H1 (cell line): ENCODE data around the gene EWSR1. TPM values are rescaled to one million over a fixed set of nuclear protein-coding genes. Genes with fewer than 3 reads are reported as not detected.

Experiments
- CTCF ChIA-PET: fragments of 300-600 bp; sonication (Branson Sonifier 250); formaldehyde crosslinking; loops from one replicate; lab custom pipeline; 2021; ENCODE audit not compliant: partially characterized antibody; lab: Charles Lee
- POLR2A ChIA-PET: fragments of 300-600 bp; sonication (Branson Sonifier 250); formaldehyde crosslinking; loops from one replicate; lab custom pipeline; 2021; ENCODE audit warnings: inconsistent platforms; ENCODE audit not compliant: partially characterized antibody; lab: Charles Lee
- DNase-seq, 2 experiments: peaks; one replicate each; pipeline versions ENCODE4 v3.0.0 to v3.0.0-alpha.2; 2010 to 2022; ENCODE audit warnings: low spot score in 2 of 2, low read depth in 1 of 2, mixed read lengths in 1 of 2
- FAIRE-seq: peaks from 2 replicates; lab custom pipeline; 2011; peaks lifted over from hg19 to GRCh38; lab: Jason Lieb, UNC
- H2AFZ ChIP-seq: 2 replicates; pipeline ENCODE4 v1.8.1; 2012; ENCODE audit warnings: low read length, inconsistent platforms
- H2AK5ac ChIP-seq: 2 replicates; pipeline ENCODE4 v1.6.1; 2013; ENCODE audit warnings: low read depth, low read length
- H2BK120ac ChIP-seq: replicated peaks from 2 replicates; pipeline ENCODE3; 2013; ENCODE audit warnings: low read depth, low read length, inconsistent platforms
- H2BK12ac ChIP-seq: 2 replicates; pipeline ENCODE4 v1.6.1; 2013; ENCODE audit warnings: low read depth, low read length
- H2BK15ac ChIP-seq: 2 replicates; pipeline ENCODE4 v1.6.1; 2013; ENCODE audit warnings: low read length
- H2BK20ac ChIP-seq: 2 replicates; pipeline ENCODE4 v1.6.1; 2013; ENCODE audit warnings: low read length
- H2BK5ac ChIP-seq: 2 replicates; pipeline ENCODE4 v1.6.1; 2013; ENCODE audit warnings: low read depth, low read length
- H3K14ac ChIP-seq: 2 replicates; pipeline ENCODE4 v1.6.1; 2013; ENCODE audit warnings: inconsistent platforms; ENCODE audit not compliant: insufficient read length
- H3K18ac ChIP-seq: 2 replicates; pipeline ENCODE4 v1.6.1; 2013; ENCODE audit warnings: low read length; ENCODE audit errors: extremely low read depth
- H3K23ac ChIP-seq: 2 replicates; pipeline ENCODE4 v1.6.1; 2013; ENCODE audit warnings: inconsistent platforms; ENCODE audit not compliant: insufficient read length
- H3K23me2 ChIP-seq: 2 replicates; pipeline ENCODE4 v1.6.1; 2013; ENCODE audit warnings: low read depth, low read length
- H3K27ac ChIP-seq: 2 replicates; pipeline ENCODE4 v1.6.1; 2011; ENCODE audit warnings: low read depth, low read length, inconsistent platforms
- H3K27me3 ChIP-seq, 4 experiments: replicated peaks in 1 of 4; 1 replicate in 1 of 4; 2 replicates in 3 of 4; pipeline versions ENCODE4 v1.6.1 to v1.8.1; 2011 to 2013; ENCODE audit warnings: low read length in 3 of 4, mild to moderate bottlenecking in 3 of 4, inconsistent platforms in 2 of 4, mixed read lengths in 2 of 4, moderate library complexity in 1 of 4; ENCODE audit not compliant: control insufficient read depth in 3 of 4, insufficient read depth in 3 of 4; ENCODE audit errors: extremely low read depth in 1 of 4
- H3K36me3 ChIP-seq, 4 experiments: 2 replicates each; pipeline versions ENCODE4 v1.6.1 to v1.8.1; 2011 to 2013; ENCODE audit warnings: mild to moderate bottlenecking in 4 of 4, low read length in 3 of 4, moderate library complexity in 2 of 4, control low read depth in 1 of 4, inconsistent platforms in 1 of 4; ENCODE audit not compliant: insufficient read depth in 4 of 4, control insufficient read depth in 2 of 4
- H3K4ac ChIP-seq: replicated peaks from 2 replicates; pipeline ENCODE3; 2013; ENCODE audit warnings: low read length, low read depth, mixed read lengths, inconsistent platforms; ENCODE audit not compliant: insufficient read length
- H3K4me1 ChIP-seq, 4 experiments: replicated peaks in 1 of 4; 1 replicate in 1 of 4; 2 replicates in 3 of 4; pipeline versions ENCODE4 v1.6.1 to v1.8.1; 2011 to 2013; ENCODE audit warnings: low read length in 3 of 4, inconsistent platforms in 2 of 4, mixed read lengths in 1 of 4; ENCODE audit not compliant: insufficient read depth in 4 of 4, control insufficient read depth in 3 of 4
- H3K4me2 ChIP-seq, 2 experiments: 2 replicates each; pipeline versions ENCODE4 v1.6.1 to v1.8.1; 2011 to 2013; ENCODE audit warnings: low read depth in 2 of 2, low read length in 2 of 2, control low read depth in 1 of 2, inconsistent platforms in 1 of 2, mild to moderate bottlenecking in 1 of 2; ENCODE audit not compliant: insufficient read depth in 1 of 2
- H3K4me3 ChIP-seq, 4 experiments: fragments of 200-600, 300-600 bp in 1 of 4; sonication (generic), shearing (Covaris generic), sonication (Bioruptor Twin) in 1 of 4; 2 replicates each; pipeline versions ENCODE4 v1.5.1 to v1.8.1; 2011 to 2016; ENCODE audit warnings: low read length in 4 of 4, low read depth in 3 of 4, control low read depth in 2 of 4, inconsistent platforms in 2 of 4, mild to moderate bottlenecking in 2 of 4, mixed read lengths in 1 of 4, moderate library complexity in 1 of 4; ENCODE audit not compliant: insufficient read depth in 2 of 4; ENCODE audit errors: extremely low read depth in 1 of 4
- H3K56ac ChIP-seq: replicated peaks from 2 replicates; pipeline ENCODE3; 2013; ENCODE audit warnings: low read depth, mild to moderate bottlenecking, mixed read lengths, low read length, inconsistent platforms; ENCODE audit not compliant: insufficient read length
- H3K79me1 ChIP-seq: 2 replicates; pipeline ENCODE4 v1.6.1; 2013; ENCODE audit warnings: low read depth, low read length, control low read depth
- H3K79me2 ChIP-seq, 2 experiments: 2 replicates each; pipeline versions ENCODE4 v1.6.1 to v1.8.1; 2012 to 2013; ENCODE audit warnings: low read length in 2 of 2, mild to moderate bottlenecking in 2 of 2, inconsistent platforms in 1 of 2; ENCODE audit not compliant: insufficient read depth in 2 of 2, control insufficient read depth in 1 of 2
- H3K9ac ChIP-seq, 4 experiments: replicated peaks in 1 of 4; 1 replicate in 1 of 4; 2 replicates in 3 of 4; pipeline versions ENCODE4 v1.6.1 to v1.8.1; 2011 to 2013; ENCODE audit warnings: low read depth in 3 of 4, low read length in 3 of 4, control low read depth in 2 of 4, mild to moderate bottlenecking in 2 of 4, moderate library complexity in 2 of 4, inconsistent platforms in 1 of 4; ENCODE audit errors: extremely low read depth in 1 of 4
- H3K9me3 ChIP-seq, 2 experiments: 2 replicates each; pipeline versions ENCODE4 v1.6.1 to v1.8.1; 2012 to 2013; ENCODE audit warnings: mild to moderate bottlenecking in 2 of 2, moderate library complexity in 2 of 2, control low read depth in 1 of 2, inconsistent platforms in 1 of 2, low read depth in 1 of 2, low read length in 1 of 2, mixed read lengths in 1 of 2; ENCODE audit not compliant: insufficient read depth in 2 of 2
- H4K20me1 ChIP-seq, 2 experiments: replicated peaks in 1 of 2; 2 replicates each; pipeline versions ENCODE3 to v1.8.1; 2011 to 2013; ENCODE audit warnings: inconsistent platforms in 2 of 2, low read length in 2 of 2, mild to moderate bottlenecking in 1 of 2; ENCODE audit not compliant: insufficient read depth in 2 of 2, control insufficient read depth in 1 of 2
- H4K5ac ChIP-seq: 2 replicates; pipeline ENCODE4 v1.6.1; 2013; ENCODE audit warnings: low read length, low read depth, mixed read lengths, inconsistent platforms; ENCODE audit not compliant: insufficient read length
- H4K8ac ChIP-seq: 2 replicates; pipeline ENCODE4 v1.8.0; 2013; ENCODE audit warnings: mild to moderate bottlenecking, moderate library complexity, low read length, inconsistent platforms; ENCODE audit not compliant: insufficient read depth; ENCODE audit errors: extremely low read depth
- H4K91ac ChIP-seq: replicated peaks from 2 replicates; pipeline ENCODE3; 2013; ENCODE audit warnings: low read length, mixed read lengths, inconsistent platforms; ENCODE audit not compliant: insufficient read length
- CBX8 ChIP-seq: fragments of 300-800, 300-1000 bp; sonication (generic); IDR thresholded peaks from 2 replicates; pipeline ENCODE4 v1.7.1; 2016; ENCODE audit warnings: low read depth, low read length, borderline replicate concordance
- CHD1 ChIP-seq: IDR thresholded peaks from 2 replicates; pipeline ENCODE4 v1.6.1; 2012; ENCODE audit warnings: low read depth, low read length, improper control_type of control experiment
- CHD2 ChIP-seq: IDR thresholded peaks from 2 replicates; pipeline ENCODE4 v1.6.1; 2012; ENCODE audit warnings: low read length, improper control_type of control experiment
- CTCF ChIP-seq, 3 experiments: IDR thresholded peaks; 1 replicate in 2 of 3; 2 replicates in 1 of 3; pipeline versions ENCODE4 v1.5.1 to v1.6.1; 2011; ENCODE audit warnings: low read length in 3 of 3, mild to moderate bottlenecking in 3 of 3, inconsistent platforms in 2 of 3, low read depth in 1 of 3, moderate library complexity in 1 of 3; ENCODE audit not compliant: insufficient read depth in 1 of 3; ENCODE audit errors: control extremely low read depth in 1 of 3
- KDM1A ChIP-seq: fragments of 200-600, 300-600 bp; sonication (generic); IDR thresholded peaks from 2 replicates; pipeline ENCODE4 v1.7.1; 2016; ENCODE audit warnings: mild to moderate bottlenecking, low read length, borderline replicate concordance
- KDM5A ChIP-seq: fragments of 200-600 bp; IDR thresholded peaks from 2 replicates; pipeline ENCODE4 v1.7.1; 2012; ENCODE audit warnings: mild to moderate bottlenecking, low read length, inconsistent platforms, mixed read lengths
- MAFK ChIP-seq: IDR thresholded peaks from 2 replicates; pipeline ENCODE4 v1.6.1; 2012; ENCODE audit warnings: low read depth, mild to moderate bottlenecking, improper control_type of control experiment, low read length
- SP2 ChIP-seq: IDR thresholded peaks from 2 replicates; pipeline ENCODE4 v1.6.1; 2012; ENCODE audit warnings: mild to moderate bottlenecking, low read length, inconsistent platforms
- SP4 ChIP-seq: IDR thresholded peaks from 2 replicates; pipeline ENCODE4 v1.6.1; 2012; ENCODE audit warnings: low read length, inconsistent platforms
- SRF ChIP-seq: IDR thresholded peaks from 2 replicates; pipeline ENCODE4 v1.6.1; 2011; ENCODE audit warnings: mild to moderate bottlenecking, low read depth, low read length, moderate library complexity
- TBP ChIP-seq: IDR thresholded peaks from 2 replicates; pipeline ENCODE4 v1.6.1; 2011; ENCODE audit warnings: low read depth, low read length, improper control_type of control experiment
- WGBS, 2 experiments: shearing (Covaris generic) in 1 of 2; methylation state at CpG; one replicate each; pipeline versions ENCODE4 v1.1.6 to v1.1.7; 2013 to 2015; ENCODE audit warnings: low lambda C conversion rate in 2 of 2, mixed read lengths in 2 of 2, inconsistent platforms in 1 of 2, low coverage in 1 of 2, missing lambda C conversion rate in 1 of 2; ENCODE audit not compliant: insufficient replicate concordance in 2 of 2, insufficient coverage in 1 of 2, insufficient read length in 1 of 2; ENCODE audit errors: extremely low coverage in 1 of 2, missing lambda C conversion rate in 1 of 2; 5-methylcytosine and 5-hydroxymethylcytosine counted together
- polyA plus RNA-seq, 7 experiments: library from polyadenylated mRNA; depleted of rRNA in 3 of 7; stranded (reverse) in 5 of 7; unstranded in 2 of 7; fragments of >200 nt in 5 of 7; fragments of 200-250 nt in 2 of 7; gene quantifications; 1 replicate in 5 of 7; 2 replicates in 1 of 7; 4 replicates in 1 of 7; pipeline versions ENCODE4 v1.2.1 to v1.2.3, GENCODE V29; 2011 to 2013; ENCODE audit warnings: missing spikeins in 2 of 7, mixed read lengths in 2 of 7
- total RNA-seq: library from RNA; stranded (reverse); fragmentation: NEBNext Ultra II Directional; extraction: Animal tissue kit (Norgen Biotek cat#: 25700); gene quantifications from 2 replicates; pipeline ENCODE4 v1.2.1, GENCODE V29; 2021

EWSR1 gene
- total and polyA plus RNA-seq, 2 of the 8 experiments (the other 6 are each of a cell fraction or from before 2014, with no cell fraction given): 387 to 930 TPM

- no peak overlapping the region for H3K27ac ChIP-seq
- no peak overlapping the region for H4K5ac ChIP-seq
- peaks cover 29 to 46% (median 43%) of the 10 kb centered on the region in 4 experiments for H3K27me3 ChIP-seq
- no peak overlapping the region for H2AK5ac ChIP-seq
- peaks cover 7 to 8% of the 10 kb centered on the region in 2 experiments; a peak in 3 of 4 replicates for H3K9me3 ChIP-seq
- H3K56ac ChIP-seq: no peak overlapping the region
- no peak overlapping the region for H3K18ac ChIP-seq
- H3K14ac ChIP-seq: no peak overlapping the region
- ChIA-PET CTCF (interaction anchor here (0.6 to 4.1 kb wide), 25 partner anchors 8 to 785 kb away, joined by 3 to 41 read pairs (median 3); partner anchors contain the start of gene EMID1), POLR2A (interaction anchor here (0.6 to 4.4 kb wide), 13 partner anchors 11 to 240 kb away, joined by 3 to 44 read pairs (median 4); partner anchors contain the start of genes EWSR1, NEFH, RHBDD3 and THOC5)
- H3K23me2 ChIP-seq: peaks cover 6% of the 10 kb centered on the region; the same call in 1 of the 2 replicates
- no peak overlapping the region for H2BK120ac ChIP-seq
- H2BK15ac ChIP-seq: no peak overlapping the region
- H3K4ac ChIP-seq: no peak overlapping the region
- peaks cover 6 to 13% of the 10 kb centered on the region in 2 experiments for H4K20me1 ChIP-seq
- WGBS, 2 experiments: 17% methylated on average over 28 of the region's 44 CpGs; no CpG with 5 or more reads in 1 of the 2 experiments
- peak overlapping the region; percentile 63; the same call in 1 of the 2 replicates for H4K8ac ChIP-seq
- H3K4me2 ChIP-seq: no peak overlapping the region
- H3K4me3 ChIP-seq: no peak overlapping the region
- H2BK5ac ChIP-seq: no peak overlapping the region
- H2BK12ac ChIP-seq: no peak overlapping the region
- H2AFZ ChIP-seq: no peak overlapping the region
- H3K79me2 ChIP-seq: no peaks in the 10 kb centered on the region
- peaks cover 0 to 12% (median 0%) of the 10 kb centered on the region in 4 experiments; a peak in 1 of 8 replicates for H3K36me3 ChIP-seq
- H3K23ac ChIP-seq: no peak overlapping the region
- H3K9ac ChIP-seq: no peak overlapping the region; a peak in 1 of 7 replicates
- H2BK20ac ChIP-seq: no peak overlapping the region
- no peaks in the 10 kb centered on the region for H3K79me1 ChIP-seq
- DNase-seq: peak; percentile 81 to 88
- peak; percentile 95 for FAIRE-seq
- no peak overlapping the region for H4K91ac ChIP-seq
- H3K4me1 ChIP-seq: peaks cover 0 to 16% (median 9%) of the 10 kb centered on the region in 4 experiments; a peak in 6 of 7 replicates
- TF ChIP-seq MAFK (no peak), KDM5A (no peak), TBP (no peak; the same call in 1 of the 2 replicates), CTCF (IDR thresholded peaks at IDR 0.05; ENCODE audit: control extremely low read depth in 1 of 3, insufficient read depth in 1 of 3, low read depth in 1 of 3, low read length in 3 of 3) (peak; percentile 93 to 99 (median 96)), SRF (no peak), CHD1 (no peak), CHD2 (peak; percentile 50; the same call in 1 of the 2 replicates), SP4 (peak; percentile 89), SP2 (no peak), KDM1A (peak; percentile 56; the same call in 1 of the 2 replicates), CBX8 (no peak)
These were observed 45.1 kb downstream of the EWSR1 start for GRCh38 chr22:29313126-29313575.
